NCI-H2227 treated with DMSO at 0.1 percent for 48 hours (cell line): ENCODE measurements around the gene VTA1.

Experiments
- DNase-seq: peaks from one replicate; lab custom pipeline; 2025; lab: John Stamatoyannopoulos, UW

The VTA1 gene

DNA sequence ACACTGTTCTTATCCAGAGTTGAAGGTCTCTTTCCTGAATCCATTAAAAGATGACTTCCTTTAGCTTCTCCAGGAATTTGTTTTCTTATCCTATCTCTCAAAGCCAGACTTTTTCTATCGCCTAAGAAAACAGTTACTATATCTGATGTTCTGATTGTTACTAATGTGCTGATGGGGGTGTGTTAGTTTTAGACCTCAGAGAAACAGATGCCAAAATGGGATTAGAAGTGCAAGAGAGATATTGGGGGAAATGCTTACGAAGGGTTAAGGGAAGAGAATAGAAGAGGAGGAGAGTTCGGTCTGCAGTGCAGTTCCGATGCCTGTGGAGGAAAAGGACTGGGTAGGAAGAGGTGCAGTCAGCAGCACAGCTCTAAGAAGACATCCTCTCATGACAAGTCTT, 119.0 kb downstream of the VTA1 start:
- no peak for DNase-seq

DNA sequence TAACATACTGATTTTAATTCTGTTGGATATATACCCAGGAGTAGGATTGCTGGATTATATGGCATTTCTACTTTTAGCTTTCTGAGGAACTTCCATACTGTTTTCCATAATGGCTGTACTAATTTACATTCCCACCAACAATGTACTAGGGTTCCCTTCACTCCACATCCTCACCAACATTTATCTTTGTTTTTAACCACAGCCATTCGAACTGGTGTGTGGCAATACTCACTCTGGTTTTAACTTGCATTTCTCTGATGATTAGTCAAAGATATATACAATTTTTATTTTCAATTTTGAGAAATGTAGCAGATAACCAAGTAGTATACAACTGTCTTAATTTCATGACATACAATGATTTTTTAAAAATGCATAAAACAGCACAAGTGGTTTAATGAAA, 124.4 kb downstream of the VTA1 start:
- DNase-seq: no peak
